GM12872 (cell line): ENCODE measurements around the gene AOAH.

Experiments used
- TF ChIP-seq, protein P1 (sequence below): IDR thresholded peaks from 3 replicates; pipeline ENCODE4 v1.5.1; 2011; ENCODE audit warnings: low read depth, mild to moderate bottlenecking, low read length, moderate library complexity; ENCODE audit not compliant: insufficient read depth

AOAH gene

DNA sequence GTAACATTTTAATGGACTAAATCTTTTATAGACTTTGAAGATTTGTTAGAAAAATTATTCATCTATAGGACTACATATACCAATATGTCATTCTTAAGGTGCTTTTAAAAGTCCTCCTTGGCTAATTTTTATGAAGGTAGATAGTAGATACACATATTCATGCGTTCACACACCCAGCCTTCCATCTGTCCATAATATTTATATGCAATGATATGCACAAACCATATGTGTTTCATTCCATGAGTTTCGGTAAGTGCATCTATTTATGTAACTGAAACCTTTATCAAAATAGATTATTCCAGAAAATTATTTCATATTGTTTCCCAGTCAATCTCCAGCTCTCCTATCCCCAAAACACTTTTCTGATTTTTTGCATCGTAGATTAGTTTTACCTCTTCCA is 233.0 kb downstream of the AOAH start:
- TF ChIP-seq, protein P1, sequence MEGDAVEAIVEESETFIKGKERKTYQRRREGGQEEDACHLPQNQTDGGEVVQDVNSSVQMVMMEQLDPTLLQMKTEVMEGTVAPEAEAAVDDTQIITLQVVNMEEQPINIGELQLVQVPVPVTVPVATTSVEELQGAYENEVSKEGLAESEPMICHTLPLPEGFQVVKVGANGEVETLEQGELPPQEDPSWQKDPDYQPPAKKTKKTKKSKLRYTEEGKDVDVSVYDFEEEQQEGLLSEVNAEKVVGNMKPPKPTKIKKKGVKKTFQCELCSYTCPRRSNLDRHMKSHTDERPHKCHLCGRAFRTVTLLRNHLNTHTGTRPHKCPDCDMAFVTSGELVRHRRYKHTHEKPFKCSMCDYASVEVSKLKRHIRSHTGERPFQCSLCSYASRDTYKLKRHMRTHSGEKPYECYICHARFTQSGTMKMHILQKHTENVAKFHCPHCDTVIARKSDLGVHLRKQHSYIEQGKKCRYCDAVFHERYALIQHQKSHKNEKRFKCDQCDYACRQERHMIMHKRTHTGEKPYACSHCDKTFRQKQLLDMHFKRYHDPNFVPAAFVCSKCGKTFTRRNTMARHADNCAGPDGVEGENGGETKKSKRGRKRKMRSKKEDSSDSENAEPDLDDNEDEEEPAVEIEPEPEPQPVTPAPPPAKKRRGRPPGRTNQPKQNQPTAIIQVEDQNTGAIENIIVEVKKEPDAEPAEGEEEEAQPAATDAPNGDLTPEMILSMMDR: no peak

DNA sequence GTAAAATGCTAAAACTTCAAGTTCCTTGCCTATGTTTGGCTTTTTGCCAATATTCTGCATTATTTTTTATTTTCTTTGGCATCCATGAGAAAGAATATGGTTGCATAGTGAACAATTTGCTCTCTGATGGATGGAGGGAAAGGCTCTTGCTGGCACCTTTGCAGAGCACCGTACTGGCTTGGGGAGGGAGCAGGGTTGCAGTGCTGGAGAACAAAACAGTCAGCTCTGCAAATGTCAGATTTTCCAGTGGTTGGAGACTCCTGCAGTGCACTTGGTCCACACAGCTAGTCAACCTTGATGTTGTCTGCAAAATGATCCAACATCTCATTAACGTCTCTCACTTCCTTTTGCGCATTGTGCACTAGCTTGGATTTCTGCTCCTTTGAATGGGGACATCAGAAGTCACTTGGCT is 233.9 kb downstream of the AOAH start:
- TF ChIP-seq, protein P1: no peak

DNA sequence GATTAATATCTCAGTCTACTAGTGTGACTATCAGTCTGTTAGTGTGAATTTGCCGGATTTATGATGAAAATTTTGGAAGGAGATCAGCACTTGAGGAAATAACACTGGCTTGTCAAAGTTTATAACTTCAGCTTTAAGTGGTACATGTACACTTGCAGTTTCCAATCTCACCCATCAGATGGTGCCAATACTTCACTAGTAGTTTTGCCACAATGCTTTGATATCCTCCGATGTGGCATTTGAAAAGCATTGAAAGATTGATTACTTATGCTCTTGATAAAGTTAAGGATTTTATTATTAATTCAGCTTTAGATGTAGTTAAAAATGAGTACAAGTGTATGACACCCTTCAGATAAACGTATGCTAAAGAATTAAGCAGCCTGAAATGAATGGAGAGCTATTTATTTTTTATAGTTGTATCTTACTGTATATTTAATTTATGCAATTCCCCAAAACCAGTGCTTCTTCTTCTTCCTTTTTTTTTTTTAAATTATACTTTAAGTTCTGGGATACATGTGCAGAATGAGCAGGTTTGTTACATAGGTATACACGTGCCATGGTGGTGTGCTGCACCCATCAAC is 236.4 kb downstream of the AOAH start:
- TF ChIP-seq, protein P1: peak; percentile 59; the same call in 2 of the 3 replicates

DNA sequence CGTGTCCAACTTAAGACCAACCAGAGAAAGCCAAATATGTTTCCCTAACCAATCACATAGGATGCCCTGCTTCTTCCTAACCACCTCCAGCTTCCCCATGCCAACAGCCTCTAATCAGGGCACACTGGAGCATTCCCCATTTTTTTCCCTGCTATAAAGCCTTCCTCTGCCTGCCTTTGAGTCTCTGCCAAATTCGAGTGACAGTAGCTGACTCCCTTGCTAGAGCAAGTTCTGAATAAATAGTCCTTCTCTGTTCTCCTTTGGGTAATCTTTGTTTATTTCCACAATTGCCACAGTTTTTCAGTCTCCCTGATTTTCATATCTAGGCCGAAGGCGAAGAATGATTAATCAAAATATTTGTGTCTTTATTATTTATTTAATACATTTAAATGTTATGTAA is 238.0 kb downstream of the AOAH start:
- TF ChIP-seq, protein P1: no peak

DNA sequence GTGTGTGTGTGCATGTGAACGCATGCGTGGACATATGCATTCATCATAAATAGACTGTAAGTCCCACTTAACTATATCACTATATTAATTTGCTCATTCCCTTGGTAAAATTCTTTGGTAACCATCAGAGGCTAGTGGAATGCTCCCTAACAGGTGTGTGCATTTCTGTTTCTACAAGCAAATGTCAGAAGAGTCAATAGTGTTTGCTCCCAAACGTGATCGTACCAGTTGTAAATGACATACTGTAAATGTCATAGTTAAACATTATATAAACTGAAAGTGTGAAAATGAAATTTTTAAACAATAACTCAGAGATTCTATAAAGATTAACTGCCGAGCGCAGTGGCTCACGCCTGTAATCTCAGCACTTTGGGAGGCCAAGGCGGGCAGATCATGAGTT is 240.0 kb downstream of the AOAH start:
- TF ChIP-seq, protein P1: no peak

DNA sequence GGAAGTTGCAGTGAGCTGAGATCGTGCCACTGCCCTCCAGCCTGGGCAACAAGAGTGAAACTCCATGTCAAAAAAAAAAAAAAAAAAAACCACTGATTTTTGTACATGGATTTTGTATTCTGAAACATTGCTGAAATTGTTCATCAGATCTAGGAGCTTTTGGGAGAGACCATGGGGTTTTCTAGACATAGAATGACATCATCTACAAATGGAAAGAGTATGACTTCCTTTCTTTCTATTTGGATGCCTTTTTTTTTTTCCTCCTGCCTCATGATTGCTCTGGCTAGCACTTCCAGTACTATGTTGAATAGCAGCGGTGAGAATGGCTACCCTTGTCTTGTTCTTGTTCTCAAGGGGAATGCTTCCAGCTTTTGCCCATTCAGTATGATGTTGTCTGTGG is 245.5 kb downstream of the AOAH start:
- TF ChIP-seq, protein P1: no peak

DNA sequence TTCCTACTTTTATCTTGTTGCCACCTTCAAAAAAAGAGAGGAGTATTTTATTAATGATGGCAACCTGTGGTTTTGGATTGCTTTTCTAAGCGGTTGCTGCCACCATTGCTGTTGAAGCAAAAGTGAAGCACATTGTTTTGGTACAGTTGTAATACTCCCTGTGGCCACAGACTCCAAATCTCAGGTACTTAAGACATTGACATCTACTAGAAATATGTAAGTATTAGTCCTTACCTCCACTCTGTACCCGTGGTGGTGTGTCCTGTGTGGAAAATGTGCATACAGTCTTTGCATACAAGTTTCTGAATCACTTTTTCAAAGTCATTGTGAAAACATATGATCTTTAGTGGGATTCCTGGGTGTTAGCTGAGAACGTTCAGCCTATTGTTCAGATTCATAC is 248.9 kb downstream of the AOAH start:
- TF ChIP-seq, protein P1: 0 out of 3 replicates have a peak, but pooled peaks have one; percentile 16

DNA sequence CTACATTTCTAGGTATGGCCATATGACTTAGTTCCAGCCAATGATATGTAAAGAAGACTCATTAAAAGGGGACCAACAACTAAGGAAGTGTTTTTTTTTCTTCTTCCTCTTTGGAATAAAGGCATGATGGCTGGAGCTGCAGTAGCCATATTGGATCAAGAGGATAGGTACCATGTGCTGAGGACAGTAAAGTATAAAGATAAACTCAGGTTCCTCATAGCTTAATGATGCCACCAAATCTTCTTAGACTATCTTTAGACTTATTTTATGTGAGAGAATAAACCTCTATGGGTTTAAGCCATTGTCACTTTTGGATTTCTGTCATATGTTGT is 249.3 kb downstream of the AOAH start:
- TF ChIP-seq, protein P1: no peak
